HCT116 (cell line): Measurements from ENCODE around the gene ASAP2. TPM values are rescaled to one million over a fixed set of nuclear protein-coding genes. Genes with fewer than 3 reads are reported as not detected.

Experiments
- ATAC-seq: fragments of 200-7000 bp; cut with Tn5 transposase; 2 replicates; pipeline ENCODE4 v1.9.1; 2020; ENCODE audit warnings: mild to moderate bottlenecking, moderate library complexity
- BruUV-seq: library from RNA; stranded (reverse); fragments of 400-500 nt; replicated peaks from 2 replicates; lab custom pipeline; 2021; lab: Mats Ljungman, UMichigan
- CTCF ChIA-PET: fragments of 300-600 bp; sonication (Branson Sonifier 250); formaldehyde crosslinking; loops from one replicate; lab custom pipeline; 2021; ENCODE audit warnings: antibody characterized with exemption; lab: Charles Lee
- POLR2A ChIA-PET: fragments of 300-600, 350-600 bp; sonication (Branson Sonifier 250); formaldehyde crosslinking; loops from one replicate; lab custom pipeline; 2021; ENCODE audit warnings: antibody characterized with exemption; lab: Charles Lee
- RAD21 ChIA-PET, 2 experiments: fragments of 300-600 bp; sonication (Branson Sonifier 250); formaldehyde crosslinking; loops; one replicate each; lab custom pipeline; 2023; ENCODE audit warnings: low total read pairs in 2 of 2; ENCODE audit not compliant: uncharacterized antibody in 2 of 2, unreplicated experiment in 2 of 2, low non-redundant PET in 1 of 2; lab: Charles Lee
- DNase-seq: peaks from one replicate; pipeline ENCODE4 v3.0.0-alpha.2; 2010; ENCODE audit warnings: low read depth, low spot score
- H2AFZ ChIP-seq: fragments of 200-600 bp; shearing (Covaris generic), sonication (generic); 2 replicates; pipeline ENCODE4 v1.6.1; 2017; ENCODE audit warnings: low read depth, mixed run types, mixed read lengths, antibody characterized with exemption, low read length; ENCODE audit not compliant: poor library complexity, severe bottlenecking
- H3K27ac ChIP-seq: 2 replicates; pipeline ENCODE4 v1.5.1; 2012; ENCODE audit warnings: low read depth, low read length
- H3K27me3 ChIP-seq: fragments of 200-600 bp; sonication (generic); 2 replicates; pipeline ENCODE4 v1.6.1; 2016; ENCODE audit warnings: mixed run types, low read length, mixed read lengths; ENCODE audit not compliant: insufficient read depth
- H3K36me3 ChIP-seq, 2 experiments: fragments of 200-500 bp in 1 of 2; fragments of 200-600 bp in 1 of 2; sonication (Bioruptor generic) in 1 of 2; sonication (generic) in 1 of 2; 2 replicates each; pipeline versions ENCODE4 v1.5.1 to v1.6.1; 2014 to 2016; ENCODE audit warnings: low read length in 2 of 2, inconsistent platforms in 1 of 2, mixed read lengths in 1 of 2, mixed run types in 1 of 2; ENCODE audit not compliant: insufficient read depth in 2 of 2, control insufficient read depth in 1 of 2
- H3K4me1 ChIP-seq, 2 experiments: fragments of 200-600 bp in 1 of 2; sonication (generic) in 1 of 2; 2 replicates each; pipeline versions ENCODE4 v1.5.1 to v1.6.1; 2012 to 2017; ENCODE audit warnings: low read length in 2 of 2, inconsistent platforms in 1 of 2, mild to moderate bottlenecking in 1 of 2, mixed read lengths in 1 of 2, mixed run types in 1 of 2, moderate library complexity in 1 of 2; ENCODE audit not compliant: insufficient read depth in 2 of 2, control insufficient read depth in 1 of 2
- H3K4me2 ChIP-seq: fragments of 200-600 bp; sonication (generic); 2 replicates; pipeline ENCODE4 v1.6.1; 2017; ENCODE audit warnings: mixed run types, low read length, mixed read lengths
- H3K4me3 ChIP-seq, 2 experiments: fragments of 200-600 bp in 1 of 2; sonication (generic) in 1 of 2; replicated peaks in 1 of 2; 2 replicates each; pipeline ENCODE4 v1.5.1; 2011 to 2016; ENCODE audit warnings: low read length in 2 of 2, control low read depth in 1 of 2, low read depth in 1 of 2, mild to moderate bottlenecking in 1 of 2, mixed read lengths in 1 of 2, mixed run types in 1 of 2
- H3K79me2 ChIP-seq: fragments of 200-600 bp; sonication (generic); 2 replicates; pipeline ENCODE4 v1.6.1; 2017; ENCODE audit warnings: mild to moderate bottlenecking, mixed run types, low read length, moderate library complexity, mixed read lengths; ENCODE audit not compliant: insufficient read depth
- H3K9ac ChIP-seq: fragments of 200-600 bp; sonication (generic); 2 replicates; pipeline ENCODE4 v1.6.1; 2016; ENCODE audit warnings: low read length, mixed read lengths
- H3K9me2 ChIP-seq: fragments of 200-600 bp; sonication (generic), shearing (Covaris generic); 2 replicates; pipeline ENCODE4 v1.6.1; 2017; ENCODE audit warnings: mixed run types, mild to moderate bottlenecking, moderate library complexity; ENCODE audit not compliant: insufficient read depth
- H3K9me3 ChIP-seq, 2 experiments: fragments of 200-500 bp in 1 of 2; fragments of 200-600 bp in 1 of 2; sonication (Bioruptor generic) in 1 of 2; sonication (generic) in 1 of 2; 2 replicates each; pipeline ENCODE4 v1.6.1; 2014 to 2017; ENCODE audit warnings: low read length in 2 of 2, mixed read lengths in 2 of 2, inconsistent platforms in 1 of 2, low read depth in 1 of 2, mild to moderate bottlenecking in 1 of 2, mixed run types in 1 of 2, moderate library complexity in 1 of 2; ENCODE audit not compliant: control insufficient read depth in 1 of 2, insufficient read depth in 1 of 2
- H4K20me1 ChIP-seq: fragments of 200-600 bp; sonication (generic), shearing (Covaris generic); 2 replicates; pipeline ENCODE4 v1.6.1; 2017; ENCODE audit warnings: mixed run types, mild to moderate bottlenecking, moderate library complexity; ENCODE audit not compliant: insufficient read depth
- CEBPB ChIP-seq: IDR thresholded peaks from 2 replicates; pipeline ENCODE4 v1.6.1; 2012; ENCODE audit warnings: low read depth
- CTCF ChIP-seq, 3 experiments: fragments of 200-600 bp in 1 of 3; sonication (generic) in 1 of 3; IDR thresholded peaks in 2 of 3; conservative IDR thresholded peaks in 1 of 3; 2 replicates each; pipeline ENCODE4 v1.5.1; 2012 to 2017; ENCODE audit warnings: low read depth in 2 of 3, low read length in 2 of 3, antibody characterized with exemption in 1 of 3, borderline replicate concordance in 1 of 3, control low read depth in 1 of 3, mild to moderate bottlenecking in 1 of 3, mixed read lengths in 1 of 3, mixed run types in 1 of 3, moderate library complexity in 1 of 3; ENCODE audit not compliant: insufficient read depth in 1 of 3
- EGR1 ChIP-seq: IDR thresholded peaks from 2 replicates; pipeline ENCODE4 v1.6.1; 2012; ENCODE audit warnings: low read depth
- RAD21 ChIP-seq: IDR thresholded peaks from 2 replicates; pipeline ENCODE4 v1.6.1; 2012; ENCODE audit warnings: low read depth, mild to moderate bottlenecking
- SRF ChIP-seq: IDR thresholded peaks from 2 replicates; pipeline ENCODE4 v1.6.1; 2012; ENCODE audit warnings: low read depth
- ZFX ChIP-seq: fragments of 450-650 bp; IDR thresholded peaks from 2 replicates; pipeline ENCODE4 v1.6.1; 2017
- intact Hi-C: fragments of 100-400 bp; cut with micrococcal nuclease; formaldehyde crosslinking; loops from 2 replicates; pipeline ENCODE4 v1.10.0; 2022
- total RNA-seq: library from RNA; stranded (reverse); gene quantifications from one replicate; pipeline ENCODE4 v1.2.1, GENCODE V29; 2021; ENCODE audit not compliant: unreplicated experiment
- TF ChIP-seq, protein P1 (sequence below): IDR thresholded peaks from 2 replicates; pipeline ENCODE4 v1.6.1; 2011; ENCODE audit warnings: mild to moderate bottlenecking, low read length, moderate library complexity; ENCODE audit not compliant: insufficient replicate concordance; ENCODE audit errors: extremely low read depth

Gene ASAP2
- total RNA-seq, 1 experiment from 2014 or later = 16.5 TPM

DNA sequence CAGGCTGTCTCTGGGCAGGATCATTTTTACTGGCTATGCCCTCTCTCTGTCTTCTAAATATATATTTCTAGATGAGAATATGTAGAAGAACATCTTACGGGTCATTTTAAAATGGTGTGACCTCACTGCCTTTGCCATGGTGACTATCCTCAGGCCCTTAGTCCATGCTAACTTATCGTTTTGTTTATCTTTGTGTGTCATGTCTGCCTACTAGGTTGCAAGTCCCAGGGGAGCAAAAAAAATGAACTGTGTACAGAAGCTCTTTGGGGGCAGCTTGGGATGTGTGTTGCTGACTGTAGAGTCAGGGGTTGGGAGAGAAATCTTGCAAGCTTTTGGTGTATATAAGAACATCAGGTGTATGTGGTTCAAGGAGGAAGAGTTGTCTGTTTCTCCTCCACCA lies 227.9 kb downstream of the ASAP2 start:
- intact Hi-C loops = no loop called here
- Histone ChIP-seq H3K27ac (no peak overlapping the region), H2AFZ (no peak overlapping the region), H3K4me1 (peaks cover 3 to 15% of the 10 kb centered on the region in 2 experiments; a peak in 3 of 4 replicates), H3K36me3 (peaks cover 30 to 32% of the 10 kb centered on the region in 2 experiments; a peak in 3 of 4 replicates), H3K9ac (no peak overlapping the region), H3K9me2 (no peaks in the 10 kb centered on the region), H3K27me3 (no peaks in the 10 kb centered on the region), H3K4me3 (no peak overlapping the region), H3K4me2 (no peak overlapping the region), H4K20me1 (no peaks in the 10 kb centered on the region), H3K9me3 (no peaks in the 10 kb centered on the region), H3K79me2 (no peaks in the 10 kb centered on the region)
- ChIA-PET CTCF (no interaction called here), POLR2A (no interaction called here), RAD21 (no interaction called here)
- ATAC-seq (no peak), DNase-seq (no peak)
- TF ChIP-seq CTCF (IDR thresholded peaks at IDR 0.05 in 2 of 3, conservative IDR thresholded peaks at IDR 0.05 in 1 of 3; ENCODE audit: borderline replicate concordance in 1 of 3, insufficient read depth in 1 of 3, low read depth in 2 of 3, low read length in 2 of 3) (no peak), RAD21 (no peak), CEBPB (no peak), ZFX (no peak), EGR1 (no peak), SRF (no peak)
- TF ChIP-seq, protein P1, sequence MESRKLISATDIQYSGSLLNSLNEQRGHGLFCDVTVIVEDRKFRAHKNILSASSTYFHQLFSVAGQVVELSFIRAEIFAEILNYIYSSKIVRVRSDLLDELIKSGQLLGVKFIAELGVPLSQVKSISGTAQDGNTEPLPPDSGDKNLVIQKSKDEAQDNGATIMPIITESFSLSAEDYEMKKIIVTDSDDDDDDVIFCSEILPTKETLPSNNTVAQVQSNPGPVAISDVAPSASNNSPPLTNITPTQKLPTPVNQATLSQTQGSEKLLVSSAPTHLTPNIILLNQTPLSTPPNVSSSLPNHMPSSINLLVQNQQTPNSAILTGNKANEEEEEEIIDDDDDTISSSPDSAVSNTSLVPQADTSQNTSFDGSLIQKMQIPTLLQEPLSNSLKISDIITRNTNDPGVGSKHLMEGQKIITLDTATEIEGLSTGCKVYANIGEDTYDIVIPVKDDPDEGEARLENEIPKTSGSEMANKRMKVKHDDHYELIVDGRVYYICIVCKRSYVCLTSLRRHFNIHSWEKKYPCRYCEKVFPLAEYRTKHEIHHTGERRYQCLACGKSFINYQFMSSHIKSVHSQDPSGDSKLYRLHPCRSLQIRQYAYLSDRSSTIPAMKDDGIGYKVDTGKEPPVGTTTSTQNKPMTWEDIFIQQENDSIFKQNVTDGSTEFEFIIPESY = no peak
- BruUV-seq = no TSS peak
